ENCODE measurements around the gene SMIM13. TPM values are rescaled to one million over a fixed set of nuclear protein-coding genes. Genes with fewer than 3 reads are reported as not detected.

The SMIM13 gene
- total and polyA plus RNA-seq, 11 donors, result 4.6 to 18.4 (median 12.3) TPM

DNA sequence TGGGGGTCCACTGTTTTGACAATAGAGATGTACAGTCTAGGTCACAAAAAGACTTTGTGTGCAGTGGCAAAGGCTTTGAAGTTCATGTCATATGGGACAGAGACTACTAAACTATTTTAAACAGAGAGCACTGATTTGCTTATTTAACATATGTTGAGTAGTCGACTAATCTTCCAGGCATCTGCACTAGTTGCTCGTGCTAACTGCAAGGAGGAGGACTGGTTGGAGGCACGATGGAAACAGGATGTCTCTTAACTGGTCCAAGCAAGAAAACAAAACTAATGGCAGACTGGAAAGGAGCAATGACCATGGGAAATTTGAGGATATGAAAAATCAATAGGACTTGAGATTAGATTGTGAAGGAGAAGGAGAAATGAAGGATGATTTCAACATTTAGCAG, 46.4 kb downstream of the SMIM13 start:
- 63 to 81% (median 77%) methylated on average over 3 of the region's 3 CpGs for WGBS, 4 donors
- peaks cover 0 to 18% (median 0%) of the 10 kb centered on the region in 12 donors for H3K4me1 ChIP-seq
- H3K4me3 ChIP-seq, result no peak overlapping the region
- no peaks in the 10 kb centered on the region for H3K27me3 ChIP-seq
- intact Hi-C loops (cut with DNase I), result loop anchor here in 5 of 10 donors (5.0 to 10.0 kb wide), 2 partner anchors 435 to 437 kb away; no protein-coding TSS in a partner anchor
- no peaks in the 10 kb centered on the region for H3K9me3 ChIP-seq
- no peak for DNase-seq
- H3K36me3 ChIP-seq, result peaks cover 0 to 13% (median 8%) of the 10 kb centered on the region in 9 donors
- TF ChIP-seq, protein P1, sequence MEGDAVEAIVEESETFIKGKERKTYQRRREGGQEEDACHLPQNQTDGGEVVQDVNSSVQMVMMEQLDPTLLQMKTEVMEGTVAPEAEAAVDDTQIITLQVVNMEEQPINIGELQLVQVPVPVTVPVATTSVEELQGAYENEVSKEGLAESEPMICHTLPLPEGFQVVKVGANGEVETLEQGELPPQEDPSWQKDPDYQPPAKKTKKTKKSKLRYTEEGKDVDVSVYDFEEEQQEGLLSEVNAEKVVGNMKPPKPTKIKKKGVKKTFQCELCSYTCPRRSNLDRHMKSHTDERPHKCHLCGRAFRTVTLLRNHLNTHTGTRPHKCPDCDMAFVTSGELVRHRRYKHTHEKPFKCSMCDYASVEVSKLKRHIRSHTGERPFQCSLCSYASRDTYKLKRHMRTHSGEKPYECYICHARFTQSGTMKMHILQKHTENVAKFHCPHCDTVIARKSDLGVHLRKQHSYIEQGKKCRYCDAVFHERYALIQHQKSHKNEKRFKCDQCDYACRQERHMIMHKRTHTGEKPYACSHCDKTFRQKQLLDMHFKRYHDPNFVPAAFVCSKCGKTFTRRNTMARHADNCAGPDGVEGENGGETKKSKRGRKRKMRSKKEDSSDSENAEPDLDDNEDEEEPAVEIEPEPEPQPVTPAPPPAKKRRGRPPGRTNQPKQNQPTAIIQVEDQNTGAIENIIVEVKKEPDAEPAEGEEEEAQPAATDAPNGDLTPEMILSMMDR (IDR thresholded peaks at IDR 0.05), result no peak
- no peak for TF ChIP-seq POLR2A (IDR thresholded peaks at IDR 0.05)
- no peak overlapping the region for H3K27ac ChIP-seq
- ATAC-seq, result no peak

DNA sequence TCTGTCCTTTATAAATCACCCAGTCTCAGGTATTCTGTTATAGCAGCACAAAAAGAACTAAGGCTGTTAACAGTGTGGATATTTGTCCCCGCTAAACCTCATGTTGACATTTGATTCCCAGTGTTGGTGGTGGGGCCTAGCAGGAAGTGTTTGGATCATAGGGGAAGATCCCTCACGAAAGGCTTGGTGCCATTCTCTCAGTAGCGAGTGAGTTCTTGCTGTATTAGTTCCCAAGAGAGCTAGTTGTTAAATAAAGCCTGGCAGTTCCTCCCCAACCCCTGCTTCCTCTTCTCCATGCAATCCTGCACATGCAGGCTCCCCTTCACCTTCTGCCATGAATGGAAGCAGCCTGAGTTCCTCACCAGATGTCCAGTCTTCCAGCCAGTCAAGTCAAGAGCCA, 47.7 kb downstream of the SMIM13 start:
- Histone ChIP-seq H3K27me3 (no peaks in the 10 kb centered on the region), H3K4me1 (peaks cover 0 to 18% (median 0%) of the 10 kb centered on the region in 12 donors), H3K27ac (no peak overlapping the region), H3K9me3 (no peaks in the 10 kb centered on the region), H3K36me3 (peaks cover 0 to under 1% (median 0%) of the 10 kb centered on the region in 9 donors), H3K4me3 (no peak overlapping the region)
- 77 to 86% (median 82%) methylated on average over 3 of the region's 3 CpGs for WGBS, 4 donors
- ATAC-seq, result no peak
- no peak for DNase-seq
- TF ChIP-seq, protein P1 (IDR thresholded peaks at IDR 0.05), result no peak
- TF ChIP-seq POLR2A (IDR thresholded peaks at IDR 0.05), result no peak
- intact Hi-C loops (cut with DNase I), result loop anchor here in 5 of 10 donors (5.0 to 10.0 kb wide), 2 partner anchors 434 to 436 kb away; no protein-coding TSS in a partner anchor

DNA sequence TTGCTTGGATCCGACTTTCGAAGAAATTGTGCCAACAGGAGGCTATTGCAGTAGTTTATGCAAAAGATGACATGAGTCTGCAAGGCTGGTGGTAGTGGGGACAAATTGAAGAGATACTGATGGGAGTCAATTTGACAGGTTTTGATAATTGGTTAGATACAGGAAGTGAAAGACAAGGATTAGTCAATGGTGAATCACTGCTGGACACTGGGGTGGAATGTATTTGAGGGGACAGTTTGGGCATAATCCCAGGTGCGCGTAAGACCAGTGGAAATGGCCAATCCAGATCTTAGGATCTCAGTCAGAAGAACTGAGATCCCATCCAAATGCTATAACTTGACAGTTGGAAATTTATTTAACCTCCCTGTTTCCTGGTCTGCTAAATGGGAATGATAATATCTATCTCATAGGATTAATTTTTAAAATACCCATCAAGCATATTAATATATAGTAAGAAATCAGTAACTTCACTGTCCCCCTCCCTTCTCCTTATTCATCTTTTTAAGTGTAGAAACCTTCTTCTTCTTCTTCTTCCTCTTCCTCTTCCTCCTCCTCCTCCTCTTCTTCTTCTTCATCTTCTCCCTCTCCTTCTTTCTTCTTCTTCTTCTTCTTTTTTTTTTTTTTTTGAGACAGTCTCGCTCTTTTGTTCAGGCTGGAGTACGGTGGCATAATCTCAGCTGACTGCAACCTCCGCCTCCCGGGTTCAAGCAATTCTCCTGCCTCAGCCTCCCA, 48.8 kb downstream of the SMIM13 start:
- intact Hi-C loops (cut with DNase I), result loop anchor here in 5 of 10 donors (5.0 to 10.0 kb wide), 2 partner anchors 432 to 435 kb away; no protein-coding TSS in a partner anchor

More for the DNA sequence above, 48.8 kb downstream of the SMIM13 start:
- Histone ChIP-seq H3K36me3 (no peaks in the 10 kb centered on the region), H3K4me3 (no peak overlapping the region), H3K27ac (no peak overlapping the region), H3K27me3 (no peaks in the 10 kb centered on the region), H3K4me1 (peaks cover 0 to 18% (median 0%) of the 10 kb centered on the region in 12 donors), H3K9me3 (no peaks in the 10 kb centered on the region)
- no peak for ATAC-seq
- DNase-seq, result no peak
- TF ChIP-seq POLR2A (IDR thresholded peaks at IDR 0.05), result no peak
- TF ChIP-seq, protein P1 (IDR thresholded peaks at IDR 0.05), result no peak
- 94 to 98% (median 96%) methylated on average over 8 of the region's 8 CpGs for WGBS, 4 donors

All from heart left ventricle (tissue), 16 donors.